GM18951 (cell line): ENCODE data around the gene SLC2A6.

ENCODE experiments used
- POLR2A ChIP-seq: IDR thresholded peaks from 4 replicates; pipeline ENCODE4 v1.6.1; 2011; ENCODE audit warnings: mild to moderate bottlenecking; ENCODE audit not compliant: insufficient read length, insufficient read depth; ENCODE audit errors: extremely low read depth
- in situ Hi-C: fragments of 300-500 bp; cut with MboI; formaldehyde crosslinking; loops from one replicate; pipeline ENCODE4 v1.12.0; 2022; ENCODE audit warnings: low sequenced_read_pairs, mixed read lengths, inconsistent platforms; ENCODE audit not compliant: unreplicated experiment

The SLC2A6 gene

GRCh38 chr9:133430244-133430643, 48.7 kb downstream of the SLC2A6 start:
- no peak for TF ChIP-seq POLR2A
- in situ Hi-C loops, result no loop called here

- in situ Hi-C loops, result no loop called here
Observed at GRCh38 chr9:133429641-133430161, 49.2 kb downstream of the SLC2A6 start.

GRCh38 chr9:133429214-133429613, 49.7 kb downstream of the SLC2A6 start:
- no peak for TF ChIP-seq POLR2A
- in situ Hi-C loops, result no loop called here

More at GRCh38 chr9:133429641-133430161, 49.2 kb downstream of the SLC2A6 start:
- no peak for TF ChIP-seq POLR2A

- no peak for TF ChIP-seq POLR2A
- in situ Hi-C loops, result no loop called here
Observed at GRCh38 chr9:133428617-133429101, 50.2 kb downstream of the SLC2A6 start.

- in situ Hi-C loops, result no loop called here
- no peak for TF ChIP-seq POLR2A
Observed at GRCh38 chr9:133427658-133428348, 51.1 kb downstream of the SLC2A6 start.

GRCh38 chr9:133426011-133426410, 52.9 kb downstream of the SLC2A6 start:
- in situ Hi-C loops, result no loop called here

GRCh38 chr9:133425049-133425632, 53.8 kb downstream of the SLC2A6 start:
- no peak for TF ChIP-seq POLR2A
- in situ Hi-C loops, result no loop called here

More at GRCh38 chr9:133426011-133426410, 52.9 kb downstream of the SLC2A6 start:
- no peak for TF ChIP-seq POLR2A

- TF ChIP-seq POLR2A, result no peak
- in situ Hi-C loops, result no loop called here
Observed at GRCh38 chr9:133424187-133424586, 54.7 kb downstream of the SLC2A6 start.

- in situ Hi-C loops, result no loop called here
- TF ChIP-seq POLR2A, result no peak
Observed at GRCh38 chr9:133423216-133423615, 55.7 kb downstream of the SLC2A6 start.

- in situ Hi-C loops, result no loop called here
- no peak for TF ChIP-seq POLR2A
Observed at GRCh38 chr9:133421615-133422542, 57.0 kb downstream of the SLC2A6 start, which contains the start of gene ADAMTS13. Gene ADAMTS13, plus strand, starts transcription at chr9:133422367. Its CDS starts 77 bp downstream, at chr9:133422444.
